ENCODE results near the gene SEL1L. TPM values are rescaled to one million over a fixed set of nuclear protein-coding genes. Genes with fewer than 3 reads are reported as not detected.

SEL1L gene
- total and polyA plus RNA-seq, 2 donors (not counting 3 experiments of a cell fraction or from before 2014, with no cell fraction given) = 15.0 to 95.0 TPM

DNA sequence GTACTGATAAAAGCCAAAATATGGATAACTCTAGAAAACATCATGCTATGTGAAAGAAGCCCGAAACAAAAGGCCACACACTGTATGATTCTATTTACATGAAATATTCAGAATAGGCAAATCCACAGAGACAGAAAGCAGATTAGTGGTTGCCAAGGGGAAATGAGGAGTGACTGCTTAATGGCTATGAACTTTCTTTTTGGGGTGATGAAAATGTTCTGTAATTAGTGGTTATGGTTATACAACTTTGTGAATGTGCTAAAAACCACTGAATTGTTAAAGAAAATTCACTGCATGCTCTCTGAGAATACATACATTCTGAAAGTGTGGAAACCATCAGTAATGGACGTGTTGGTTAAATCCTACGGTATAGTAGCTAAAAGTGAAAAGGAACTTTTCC lies 93.6 kb downstream of the SEL1L start:
- dilution Hi-C loops (cut with MboI; ENCODE audit: extremely low pct_ligation_motif_present, low sequenced_read_pairs) = no loop called here
- Histone ChIP-seq H3K4me2 (ENCODE audit: insufficient read depth, low read length) (no peak overlapping the region), H3K27ac (ENCODE audit: insufficient read depth, low read depth, low read length) (no peak overlapping the region), H3K36me3 (ENCODE audit: control insufficient read depth in 2 of 2, extremely low read depth in 1 of 2, insufficient read depth in 2 of 2, low read length in 2 of 2) (no peaks in the 10 kb centered on the region), H3K4me1 (ENCODE audit: control insufficient read depth, extremely low read depth, insufficient read depth, low read length) (peaks cover 5% of the 10 kb centered on the region), H3K27me3 (ENCODE audit: control insufficient read depth in 2 of 2, insufficient read depth in 2 of 2, low read length in 2 of 2) (peaks cover 23 to 26% of the 10 kb centered on the region in 2 experiments), H3K9me3 (replicated peaks; ENCODE audit: control insufficient read depth, insufficient read depth, low read length) (no peaks in the 10 kb centered on the region), H2AFZ (ENCODE audit: low read depth, low read length) (no peak overlapping the region), H4K20me1 (replicated peaks; ENCODE audit: control insufficient read depth, extremely low read depth, insufficient read depth, low read length) (no peaks in the 10 kb centered on the region), H3K9ac (replicated peaks; ENCODE audit: extremely low read depth, insufficient read depth, low read length) (no peak overlapping the region), H3K79me2 (ENCODE audit: control insufficient read depth, insufficient read depth, low read length) (no peaks in the 10 kb centered on the region), H3K9me1 (replicated peaks; ENCODE audit: control insufficient read depth, extremely low read depth, insufficient read depth, low read length) (no peaks in the 10 kb centered on the region), H3K4me3 (replicated peaks in 1 of 3; ENCODE audit: insufficient read depth in 1 of 3, low read depth in 1 of 3, low read length in 3 of 3) (no peak overlapping the region)
- DNase-seq (ENCODE audit: low read depth, low spot score) (no peak), FAIRE-seq (no peak)
- TF ChIP-seq FOS (IDR thresholded peaks at IDR 0.05; ENCODE audit: borderline replicate concordance, insufficient read depth, low read length) (no peak), MYC (IDR thresholded peaks at IDR 0.05; ENCODE audit: low read depth, low read length) (no peak), EZH2 (IDR thresholded peaks at IDR 0.05; ENCODE audit: borderline replicate concordance, low read depth, low read length, severe bottlenecking) (no peak), POLR2A (IDR thresholded peaks at IDR 0.05; ENCODE audit: low read depth, low read length) (no peak), GATA2 (IDR thresholded peaks at IDR 0.05; ENCODE audit: insufficient read depth, insufficient read length, low read depth, low read length) (no peak), JUN (IDR thresholded peaks at IDR 0.05; ENCODE audit: borderline replicate concordance, insufficient read depth, insufficient read length, low read depth) (no peak), POLR2AphosphoS5 (IDR thresholded peaks at IDR 0.05; ENCODE audit: insufficient read depth, low read depth, low read length) (no peak)
- TF ChIP-seq, protein P1, sequence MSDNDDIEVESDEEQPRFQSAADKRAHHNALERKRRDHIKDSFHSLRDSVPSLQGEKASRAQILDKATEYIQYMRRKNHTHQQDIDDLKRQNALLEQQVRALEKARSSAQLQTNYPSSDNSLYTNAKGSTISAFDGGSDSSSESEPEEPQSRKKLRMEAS (IDR thresholded peaks at IDR 0.05; ENCODE audit: insufficient read depth, insufficient read length) = no peak
- TF ChIP-seq, protein P2, sequence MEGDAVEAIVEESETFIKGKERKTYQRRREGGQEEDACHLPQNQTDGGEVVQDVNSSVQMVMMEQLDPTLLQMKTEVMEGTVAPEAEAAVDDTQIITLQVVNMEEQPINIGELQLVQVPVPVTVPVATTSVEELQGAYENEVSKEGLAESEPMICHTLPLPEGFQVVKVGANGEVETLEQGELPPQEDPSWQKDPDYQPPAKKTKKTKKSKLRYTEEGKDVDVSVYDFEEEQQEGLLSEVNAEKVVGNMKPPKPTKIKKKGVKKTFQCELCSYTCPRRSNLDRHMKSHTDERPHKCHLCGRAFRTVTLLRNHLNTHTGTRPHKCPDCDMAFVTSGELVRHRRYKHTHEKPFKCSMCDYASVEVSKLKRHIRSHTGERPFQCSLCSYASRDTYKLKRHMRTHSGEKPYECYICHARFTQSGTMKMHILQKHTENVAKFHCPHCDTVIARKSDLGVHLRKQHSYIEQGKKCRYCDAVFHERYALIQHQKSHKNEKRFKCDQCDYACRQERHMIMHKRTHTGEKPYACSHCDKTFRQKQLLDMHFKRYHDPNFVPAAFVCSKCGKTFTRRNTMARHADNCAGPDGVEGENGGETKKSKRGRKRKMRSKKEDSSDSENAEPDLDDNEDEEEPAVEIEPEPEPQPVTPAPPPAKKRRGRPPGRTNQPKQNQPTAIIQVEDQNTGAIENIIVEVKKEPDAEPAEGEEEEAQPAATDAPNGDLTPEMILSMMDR (IDR thresholded peaks at IDR 0.05; ENCODE audit: extremely low read depth in 1 of 2, insufficient read depth in 1 of 2, low read depth in 1 of 2, low read length in 2 of 2) = no peak
- ChIA-PET CTCF (interaction anchor here (0.9 kb wide), 1 partner anchor 12 kb away, joined by 3 read pairs; no protein-coding TSS in a partner anchor), POLR2A (no interaction called here)
- intact Hi-C loops (cut with micrococcal nuclease) = no loop called here
- BruUV-seq (replicated peaks) = no TSS peak

All from endothelial cell of umbilical vein (primary cell).